NCI-H2107 (cell line): ENCODE measurements around the gene PTGDS.
A peak's percentile ranks its signal among the peaks of the same experiment; 100 is the strongest.
"Not testable (repeated sequence)": the region's sequence is repeated elsewhere in the genome, so short reads cannot be mapped to it uniquely, and the experiment has no call there.

Source experiments
- DNase-seq: peaks from one replicate; lab custom pipeline; 2025; lab: John Stamatoyannopoulos, UW

PTGDS gene

DNA sequence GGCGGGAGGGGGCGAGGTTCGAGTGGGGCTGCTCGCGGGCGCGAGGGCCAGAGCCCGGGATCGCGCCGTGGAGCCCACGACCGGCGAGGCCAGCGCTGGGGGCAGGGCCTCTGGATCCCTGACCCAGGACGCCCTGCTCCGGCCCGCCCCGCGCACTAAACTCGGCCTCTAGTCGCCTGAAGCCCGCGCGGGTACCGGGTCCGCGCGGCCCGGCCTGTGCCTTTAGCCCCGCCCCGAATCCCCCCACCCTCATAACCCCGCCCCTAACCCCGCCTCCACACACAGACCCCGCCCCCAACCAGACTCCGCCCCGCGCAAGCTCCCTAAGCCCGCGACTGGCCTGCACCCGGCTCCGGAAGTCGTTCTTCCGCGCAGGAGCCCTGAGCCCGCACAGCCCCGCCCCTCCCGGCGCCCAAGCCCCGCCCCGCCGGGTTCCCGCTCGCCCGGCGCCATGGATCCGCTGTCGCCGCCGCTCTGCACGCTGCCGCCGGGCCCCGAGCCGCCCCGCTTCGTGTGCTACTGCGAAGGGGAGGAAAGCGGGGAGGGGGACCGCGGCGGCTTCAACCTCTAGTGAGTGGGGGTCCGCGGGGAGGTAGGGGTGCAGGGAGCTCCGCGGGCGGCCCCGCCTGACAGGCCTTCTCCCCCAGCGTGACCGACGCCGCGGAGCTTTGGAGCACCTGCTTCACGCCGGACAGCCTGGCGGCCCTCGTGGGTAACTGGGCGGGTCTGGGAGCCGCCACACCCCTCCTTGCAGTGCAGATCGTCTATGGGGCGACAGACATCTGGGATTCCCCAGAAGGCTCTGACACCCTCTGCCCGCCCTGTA lies 14.9 kb downstream of the PTGDS start, which contains the start of gene PAXX:
TSS of gene PAXX (plus strand) at position 430 of the 826 bp plus-strand sequence. CDS start at position 452, 22 bp downstream.
- peak; percentile 73 for DNase-seq

DNA sequence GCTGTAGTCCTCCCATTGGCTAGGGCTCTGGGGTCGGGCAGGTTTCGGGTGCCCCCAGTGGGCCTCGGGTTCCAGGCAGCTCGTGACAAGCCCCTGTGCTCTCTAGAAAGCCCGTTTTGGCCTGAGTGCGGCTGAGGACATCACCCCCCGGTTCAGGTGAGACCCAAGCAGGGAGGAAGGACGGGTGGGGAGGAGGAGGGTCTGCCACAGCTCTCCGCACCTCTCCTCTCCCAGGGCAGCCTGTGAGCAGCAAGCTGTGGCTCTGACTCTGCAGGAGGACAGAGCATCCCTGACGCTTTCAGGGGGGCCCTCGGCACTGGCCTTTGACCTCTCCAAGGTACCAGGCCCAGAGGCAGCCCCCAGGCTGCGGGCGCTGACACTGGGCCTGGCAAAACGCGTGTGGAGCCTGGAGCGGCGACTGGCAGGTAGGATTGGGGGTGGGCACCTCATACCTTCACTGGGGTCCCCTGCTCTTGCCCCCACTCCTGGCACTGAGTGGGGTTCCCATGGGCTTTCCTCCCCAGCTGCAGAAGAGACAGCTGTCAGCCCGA lies 15.6 kb downstream of the PTGDS start:
- no peak for DNase-seq

DNA sequence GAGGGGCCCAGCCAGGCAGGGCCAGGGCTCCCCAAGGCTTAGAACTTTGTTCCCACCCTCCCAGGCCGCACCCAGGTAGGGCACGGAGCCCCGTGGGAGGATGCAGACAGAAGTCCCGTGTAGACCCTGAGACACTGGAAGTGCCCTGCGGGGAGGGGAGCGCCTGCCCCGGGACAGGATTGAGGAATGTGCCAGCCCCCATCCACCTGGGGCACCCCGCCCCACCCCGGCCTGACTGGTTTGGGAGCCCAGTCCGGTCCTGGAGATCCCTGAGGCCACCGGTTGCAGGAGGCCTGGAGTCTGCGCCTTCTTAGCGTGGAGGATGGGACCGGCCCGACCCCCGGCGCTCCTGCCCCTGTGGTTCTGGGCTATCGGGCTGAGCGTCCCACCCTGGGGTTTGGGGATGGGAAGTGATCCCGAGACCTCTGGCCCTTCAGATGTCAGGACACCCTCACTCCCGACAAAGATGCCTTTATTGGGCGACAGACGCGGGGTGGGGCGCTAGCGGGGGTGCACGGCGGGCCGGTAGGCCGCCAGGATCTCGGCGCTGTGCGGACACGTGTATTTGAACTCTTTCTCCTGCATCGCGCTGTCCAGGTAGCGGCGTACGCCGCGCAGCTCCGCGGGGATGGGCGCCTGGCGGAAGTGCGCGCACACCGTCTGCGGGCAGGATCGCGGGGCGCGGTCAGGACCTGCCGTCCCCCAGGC lies 17.0 kb downstream of the PTGDS start:
- no peak for DNase-seq

DNA sequence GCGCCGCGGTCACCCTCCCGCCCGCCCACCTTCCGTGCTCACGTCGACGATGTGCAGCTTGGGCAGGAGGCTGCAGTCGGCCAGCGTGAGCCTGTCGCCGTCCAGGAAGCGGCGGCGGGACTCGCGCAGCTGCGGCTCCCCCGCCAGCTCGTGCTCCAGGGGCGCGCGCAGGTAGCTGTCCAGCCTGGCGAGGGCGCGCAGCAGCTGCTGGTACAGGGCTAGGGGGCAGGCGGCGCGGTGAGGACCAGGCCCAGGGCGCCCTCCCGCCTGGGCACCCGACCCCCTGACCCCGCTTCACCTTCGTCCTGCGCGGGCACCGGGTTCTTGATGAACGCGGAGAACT lies 17.6 kb downstream of the PTGDS start:
- DNase-seq, result no peak

DNA sequence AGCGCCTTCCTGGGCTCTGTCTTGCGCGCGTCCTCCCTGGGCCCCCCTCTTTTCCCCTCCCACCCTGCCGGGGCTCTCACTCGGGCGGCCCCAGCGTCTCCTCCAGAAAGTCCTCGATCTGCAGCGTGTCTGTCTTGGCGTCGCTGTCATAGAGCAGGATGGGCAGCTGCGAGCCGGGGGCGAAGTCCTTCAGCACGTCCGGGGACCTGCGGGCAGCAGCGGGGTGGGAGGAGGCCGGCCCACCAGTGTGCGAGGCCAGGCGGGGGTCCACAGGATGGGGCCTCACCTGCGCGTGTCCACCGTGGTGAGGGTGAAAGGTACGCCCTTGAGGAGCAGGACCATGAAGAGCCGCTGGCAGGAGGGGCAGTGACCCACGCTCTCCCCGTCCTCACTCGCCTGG lies 18.1 kb downstream of the PTGDS start:
- no peak for DNase-seq

DNA sequence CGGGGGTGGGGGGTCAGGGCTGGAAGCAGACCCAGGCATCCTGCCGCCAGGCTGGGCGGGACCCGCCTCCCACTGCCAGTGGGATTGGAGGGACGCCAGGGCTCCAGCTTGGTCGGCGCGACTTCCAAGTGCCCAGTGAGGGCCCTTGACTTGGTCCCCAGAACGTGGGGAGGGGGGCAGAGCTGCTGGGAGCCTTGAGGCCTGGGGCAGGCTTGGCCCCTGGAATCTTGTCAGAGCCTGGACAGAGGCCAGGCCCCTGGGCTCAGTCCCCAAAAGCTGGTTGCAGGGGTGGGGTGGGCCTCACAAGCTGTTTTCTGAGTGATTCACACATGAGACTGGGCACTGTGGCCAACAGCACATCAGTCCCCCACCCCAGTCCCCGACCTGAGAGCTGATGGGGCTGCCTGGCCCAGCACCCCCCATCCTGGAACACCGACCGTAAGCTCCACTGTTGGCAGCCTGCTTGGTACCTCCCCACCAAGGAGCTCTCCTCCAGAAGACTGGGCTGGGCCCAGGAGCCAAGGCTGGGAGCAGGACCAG lies 18.5 kb downstream of the PTGDS start:
- no peak for DNase-seq

DNA sequence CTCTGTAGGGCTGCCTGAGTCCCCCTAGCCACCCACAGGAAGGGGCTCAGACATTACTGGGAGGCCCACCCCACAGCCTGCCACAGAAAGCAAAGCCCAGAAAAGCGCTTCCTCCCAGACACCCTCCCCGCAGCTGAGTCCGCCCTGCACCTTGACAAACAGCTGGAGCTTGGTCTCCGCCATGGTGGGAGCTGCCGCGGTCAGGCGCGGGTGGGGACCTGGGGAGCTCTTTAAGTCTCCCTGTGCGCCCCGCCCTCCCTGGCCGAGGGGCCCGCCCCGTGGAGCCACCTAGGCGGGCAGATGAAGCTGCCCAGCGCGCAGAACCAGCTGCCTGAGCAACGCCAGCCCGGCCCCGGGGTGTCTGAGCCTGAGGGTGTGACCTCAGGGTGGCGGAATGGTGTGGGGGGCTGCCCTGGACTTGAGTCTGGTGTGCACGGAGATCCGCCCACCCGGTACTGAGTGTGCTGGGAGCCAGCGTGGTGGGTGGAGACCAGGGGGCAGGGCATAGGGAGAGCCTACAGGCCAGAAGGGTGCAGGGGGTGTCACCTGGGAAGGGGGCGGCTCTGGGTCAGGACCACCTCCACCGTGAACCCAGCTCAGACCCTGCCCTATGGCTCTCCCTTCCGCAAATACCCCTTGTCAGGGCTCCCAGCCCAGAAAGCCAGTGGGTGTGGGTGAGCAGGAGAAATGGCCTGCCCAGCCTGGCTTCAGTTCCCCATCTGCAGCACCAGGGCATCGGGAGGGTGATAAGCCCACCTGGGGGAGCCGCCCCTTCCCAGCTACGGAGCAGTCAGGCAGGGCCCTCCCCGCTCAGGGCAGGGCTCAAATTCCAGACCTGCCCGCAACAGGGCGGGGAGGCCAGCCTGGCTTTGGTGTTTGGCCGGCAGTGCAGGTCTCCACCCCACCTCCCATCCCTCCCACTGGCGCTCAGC lies 19.3 kb downstream of the PTGDS start, which contains the start of gene CLIC3:
TSS of gene CLIC3 (minus strand) at position 208 of the 932 bp plus-strand sequence. CDS start at position 183, 25 bp downstream.
- DNase-seq, result no peak

DNA sequence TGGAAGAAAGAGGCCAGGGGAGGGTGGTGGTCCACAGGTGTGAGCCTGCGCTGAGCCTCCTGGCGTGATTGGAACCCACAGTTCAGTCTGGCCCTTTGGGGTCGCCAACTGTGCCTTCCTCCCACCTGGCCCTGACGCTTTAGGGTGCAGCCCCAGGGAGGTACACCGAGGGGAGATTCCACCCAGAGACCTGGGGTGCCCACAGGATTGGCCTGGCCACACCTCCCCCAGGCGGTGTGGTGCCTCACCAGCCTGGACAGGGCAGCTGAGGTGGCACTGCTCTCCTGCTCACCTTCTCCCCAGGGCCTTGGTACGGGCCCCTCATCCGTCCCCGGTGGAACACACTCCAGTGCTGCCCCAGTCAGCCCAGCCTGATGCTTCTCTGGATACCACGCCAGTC lies 20.1 kb downstream of the PTGDS start:
- no peak for DNase-seq

DNA sequence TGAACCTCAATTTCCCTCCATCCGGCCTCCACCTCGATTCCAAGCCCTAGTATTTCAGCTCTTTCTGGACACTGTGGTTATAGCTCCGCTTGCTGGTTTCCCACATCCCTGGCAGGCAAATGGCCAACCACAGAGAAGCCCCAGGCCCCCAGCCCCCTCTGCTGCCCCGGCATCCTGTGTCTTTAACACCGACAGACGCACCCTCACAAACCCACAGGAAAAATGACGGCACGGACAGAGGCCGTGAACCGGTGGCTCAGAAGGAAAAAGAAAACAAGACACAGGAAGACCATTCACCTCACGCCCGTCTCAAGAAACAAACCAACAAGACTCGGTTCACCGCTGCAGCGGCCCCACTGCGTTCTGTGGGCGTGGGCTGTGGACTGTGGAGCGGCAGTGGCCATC lies 20.5 kb downstream of the PTGDS start:
- no peak for DNase-seq

DNA sequence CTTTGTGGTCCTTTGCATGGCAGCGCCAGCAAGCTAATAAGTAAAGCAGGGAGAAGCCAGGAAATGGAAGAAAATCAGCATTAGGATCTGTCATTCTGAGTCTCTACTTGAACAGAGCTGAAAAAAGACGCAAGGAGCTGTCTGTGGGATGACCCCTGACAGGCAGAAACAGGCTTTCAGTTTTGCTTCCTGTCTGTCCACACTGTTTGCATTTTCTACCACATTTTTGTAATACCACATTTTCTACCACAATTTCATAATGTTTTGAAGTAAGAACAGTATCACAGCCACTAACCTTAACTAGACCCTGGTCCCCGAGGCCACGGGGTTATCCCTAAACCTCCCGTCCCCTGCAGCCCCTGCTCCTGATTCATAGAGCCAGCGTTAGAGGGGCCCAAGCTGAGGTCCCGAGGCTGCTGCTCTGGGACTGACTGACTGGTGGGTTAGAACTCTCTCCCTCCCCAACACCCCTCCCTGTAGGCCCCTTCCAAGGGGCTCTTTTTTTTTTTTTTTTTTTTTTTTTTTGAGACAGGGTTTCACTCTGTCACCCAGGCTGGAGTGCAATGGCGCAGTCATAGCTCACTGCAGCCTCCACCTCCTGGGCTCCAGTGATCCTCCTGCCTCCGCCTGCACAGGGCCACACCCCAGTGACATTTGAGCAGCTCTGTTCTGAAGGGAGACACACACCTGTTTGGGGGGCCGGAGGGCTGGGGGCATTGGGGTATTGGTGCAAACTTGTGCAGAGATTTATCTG lies 23.1 kb downstream of the PTGDS start:
- no peak for DNase-seq

DNA sequence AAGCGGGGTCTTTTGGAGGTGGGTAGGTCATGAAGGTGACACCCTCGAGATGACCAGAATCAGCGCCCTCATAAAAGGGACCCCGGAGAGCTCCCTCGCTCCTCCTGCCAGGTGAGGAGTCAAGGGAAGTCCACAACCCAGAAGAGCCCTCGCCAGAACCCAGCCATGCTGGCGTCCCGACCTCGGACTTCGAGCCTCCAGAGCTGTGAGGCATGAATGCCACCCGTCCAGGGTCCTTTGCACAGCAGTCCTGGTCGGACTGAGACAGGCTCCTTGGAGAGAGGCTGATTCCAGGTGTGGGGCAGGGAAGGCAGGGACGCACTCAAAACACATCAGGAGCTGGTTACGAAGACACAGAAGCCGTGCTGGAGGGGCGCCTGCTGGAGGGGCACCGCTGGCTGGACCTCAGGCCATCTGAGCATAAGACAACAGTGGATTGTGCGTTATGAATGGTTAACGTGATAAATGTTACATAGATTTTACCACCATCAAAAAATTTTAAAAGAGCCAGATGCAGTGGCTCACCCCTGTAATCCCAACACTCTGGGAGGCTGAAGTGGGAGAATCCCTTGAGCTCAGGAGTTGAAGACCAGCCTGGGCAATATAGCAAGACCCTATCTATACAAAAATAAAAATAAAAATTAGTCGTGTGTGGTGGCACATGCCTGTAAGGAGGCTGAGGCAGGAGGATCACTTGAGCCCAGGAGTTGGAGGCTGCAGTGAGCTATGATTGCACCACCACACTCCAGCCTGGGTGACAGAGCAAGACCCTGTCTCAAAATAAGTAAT lies 24.7 kb downstream of the PTGDS start:
- no peak for DNase-seq

DNA sequence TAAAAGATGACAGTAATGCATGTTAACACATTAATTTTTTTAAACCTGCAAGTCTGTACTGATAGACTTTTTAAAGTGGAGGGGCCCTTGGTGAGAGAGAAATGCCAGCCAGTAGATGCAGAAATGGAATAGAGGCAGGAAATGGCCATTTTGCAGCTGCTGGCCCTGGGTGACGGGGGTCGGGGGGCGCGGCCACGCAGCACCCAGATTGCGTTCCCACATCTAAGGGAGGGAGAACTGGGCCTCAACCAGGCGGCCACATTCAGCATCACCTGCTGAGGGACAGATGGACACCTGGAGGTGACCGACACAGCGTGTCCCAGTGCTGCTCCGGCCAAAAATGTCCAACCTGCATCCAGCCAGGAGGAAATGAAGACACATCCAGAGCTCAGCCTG lies 25.3 kb downstream of the PTGDS start:
- no peak for DNase-seq

DNA sequence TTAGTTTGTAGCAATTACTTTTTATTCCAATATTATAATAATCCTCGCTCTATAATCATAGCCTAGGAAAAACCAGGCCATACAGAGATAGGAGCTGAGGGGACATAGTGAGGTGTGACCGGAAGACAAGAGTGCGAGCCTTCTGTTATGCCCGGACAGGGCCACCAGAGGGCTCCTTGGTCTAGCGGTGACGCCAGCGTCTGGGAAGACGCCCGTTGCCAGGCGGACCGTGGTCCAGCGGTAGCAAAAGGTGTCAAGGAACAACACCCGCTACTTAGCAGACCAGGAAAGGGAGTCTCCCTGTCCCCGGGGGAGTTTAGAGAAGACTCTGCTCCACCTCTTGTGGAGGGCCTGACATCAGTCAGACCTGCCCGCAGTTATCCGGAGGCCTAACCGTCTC lies 27.0 kb downstream of the PTGDS start:
- not testable (repeated sequence) for DNase-seq

DNA sequence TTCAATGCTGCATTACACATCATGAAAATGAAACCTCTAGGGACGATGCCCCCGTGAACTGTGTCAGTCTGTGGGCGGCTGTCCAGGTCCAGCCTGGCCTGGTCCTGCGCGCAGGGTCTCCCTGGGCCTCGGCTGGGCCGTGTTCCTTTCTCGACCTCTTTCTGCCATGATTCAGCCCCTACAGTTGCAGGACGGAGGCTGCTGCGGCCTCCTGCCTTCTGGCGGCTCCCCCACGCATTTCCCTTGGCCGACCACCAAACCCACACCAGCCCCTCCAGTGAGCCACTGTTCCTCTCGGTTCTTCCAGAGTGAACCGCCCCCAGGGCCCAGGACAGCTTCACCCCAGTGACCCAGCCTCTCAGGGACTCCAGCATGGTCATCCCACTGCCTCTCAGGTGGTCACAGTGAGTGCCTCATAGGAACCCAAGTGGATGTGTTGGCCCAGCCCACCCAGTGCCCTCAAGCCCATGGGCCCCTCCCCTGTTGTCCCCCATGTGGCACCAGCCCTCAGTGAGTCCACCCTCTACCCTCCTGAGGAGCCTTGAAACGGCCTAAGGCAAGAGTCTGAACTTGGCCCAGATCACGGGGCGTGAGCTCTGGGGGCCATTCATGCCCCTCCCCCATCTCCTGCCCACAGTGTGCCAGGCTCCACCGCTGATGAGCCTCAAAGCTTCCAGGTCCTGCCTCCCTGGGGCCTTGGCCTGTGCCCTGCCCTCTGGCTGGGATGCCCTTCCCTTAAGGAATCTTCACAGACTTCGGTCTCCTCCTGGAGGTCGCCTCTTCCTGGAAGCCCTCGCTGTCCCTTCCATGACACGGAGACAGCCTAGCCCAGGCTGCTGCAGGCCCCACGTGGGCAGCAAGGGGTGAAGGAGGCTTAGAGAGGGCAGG lies 29.1 kb downstream of the PTGDS start:
- no peak for DNase-seq

DNA sequence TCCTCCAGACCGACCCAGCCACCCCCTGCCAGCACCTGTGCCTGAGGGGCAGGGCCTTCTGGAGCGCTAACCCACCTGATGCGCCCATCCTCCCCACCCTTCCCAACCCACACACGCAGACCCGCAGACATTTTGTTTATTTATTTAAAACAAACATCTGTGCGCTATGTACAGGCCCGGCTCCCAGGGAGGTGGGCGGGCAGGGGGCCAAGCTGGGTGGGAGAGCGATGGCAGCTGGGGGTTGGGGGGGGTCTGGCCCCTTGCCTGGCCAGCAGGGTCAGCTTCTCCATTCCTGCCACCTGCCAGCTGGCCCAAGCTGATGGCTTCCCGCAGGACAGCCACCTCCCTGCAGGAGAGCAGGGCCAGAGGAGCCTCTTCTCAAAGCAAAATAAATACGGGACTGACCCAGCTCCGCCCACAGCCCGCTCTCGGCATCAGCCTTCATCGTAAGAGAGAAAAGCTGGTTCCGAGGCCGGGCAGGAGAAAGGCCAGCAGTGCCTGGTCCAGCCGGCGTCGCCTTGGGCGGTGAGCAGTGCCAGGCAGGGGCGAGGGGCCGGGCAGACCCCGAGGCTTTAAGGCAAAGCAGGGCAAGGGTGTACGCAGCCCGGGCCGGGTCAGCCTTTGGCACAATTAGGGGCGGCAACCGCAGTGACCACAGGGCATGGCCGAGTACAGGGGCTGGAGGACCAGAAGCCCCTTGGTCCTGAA lies 30.0 kb downstream of the PTGDS start:
- DNase-seq, result no peak

DNA sequence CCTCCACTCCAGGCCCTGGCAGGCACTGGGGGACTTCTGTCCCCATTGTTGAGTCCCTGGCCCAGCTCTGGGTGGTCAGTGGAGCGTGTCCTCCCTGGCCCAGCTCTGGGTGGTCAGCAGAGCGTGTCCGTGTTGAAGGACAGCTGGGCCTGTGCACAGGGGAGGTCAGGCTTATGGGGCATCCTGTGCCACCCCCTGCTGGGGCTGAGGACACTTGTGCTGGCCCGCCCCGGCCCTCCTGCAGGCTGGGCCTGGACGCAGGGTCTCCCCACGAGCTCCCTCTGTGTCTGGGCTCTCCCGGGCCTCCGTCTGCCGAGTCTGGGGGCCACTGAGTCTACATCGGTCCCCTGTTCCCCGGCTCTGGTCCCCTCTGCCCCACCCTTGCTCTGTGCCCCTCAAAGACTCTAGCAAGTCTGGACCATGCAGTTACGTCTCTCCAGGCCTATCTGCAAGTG lies 30.5 kb downstream of the PTGDS start:
- DNase-seq, result no peak

DNA sequence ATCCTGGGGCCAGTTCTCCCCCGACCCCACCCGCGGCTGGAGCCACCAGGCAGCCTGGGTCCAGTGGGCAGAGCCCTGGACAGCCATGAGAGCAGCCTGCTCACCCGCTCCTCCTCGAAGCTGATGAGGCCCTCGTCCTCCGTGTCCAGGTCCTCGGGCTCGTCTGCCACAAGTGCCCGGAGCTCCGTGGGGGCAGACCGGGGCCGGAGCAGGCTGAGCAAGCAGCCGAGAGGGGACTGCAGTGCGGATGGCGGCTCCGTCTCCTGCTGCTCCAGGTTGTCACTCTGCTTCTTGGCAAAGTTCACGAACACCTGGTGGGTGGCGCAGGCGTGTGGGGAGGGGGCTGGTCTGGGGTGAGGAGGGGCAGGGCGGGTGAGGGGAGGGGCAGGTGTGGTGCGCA lies 31.0 kb downstream of the PTGDS start:
- no peak for DNase-seq

DNA sequence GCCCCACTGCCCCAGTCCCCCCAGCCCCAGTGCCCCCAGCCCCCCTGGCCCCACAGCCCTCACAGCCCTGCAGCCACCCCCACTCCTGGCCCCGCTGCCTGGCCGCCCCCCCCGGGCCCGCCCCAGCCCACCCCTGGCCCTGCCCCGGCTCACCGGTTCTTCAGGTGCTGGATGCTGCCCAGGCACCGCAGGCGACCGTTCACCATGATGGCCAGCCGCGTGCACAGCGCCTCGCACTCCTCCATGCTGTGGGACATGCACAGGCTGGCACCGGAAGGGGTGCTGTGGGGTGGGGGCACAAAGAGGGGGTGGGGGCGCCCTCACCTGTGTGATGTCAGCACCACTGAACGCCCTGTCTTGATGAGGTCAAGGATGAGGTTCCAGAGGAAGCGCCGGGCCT lies 31.9 kb downstream of the PTGDS start:
- DNase-seq, result no peak
